Cardiac muscle cell (in vitro differentiated cells and primary cell): ENCODE measurements around the gene TMEM175. TPM values are rescaled to one million over a fixed set of nuclear protein-coding genes. Genes with fewer than 3 reads are reported as not detected.
"Not testable (repeated sequence)": the region's sequence is repeated elsewhere in the genome, so short reads cannot be mapped to it uniquely, and the experiment has no call there.

Experiments used
- DNase-seq, 2 donors: peaks; one replicate each; pipeline versions ENCODE4 v3.0.0 to v3.0.0-alpha.2; 2010 to 2017; ENCODE audit warnings: low read depth in 1 of 2, low spot score in 1 of 2
- H3K27ac ChIP-seq: fragments of 200-600 bp; sonication (generic); 2 replicates; pipeline ENCODE4 v1.5.1; 2016
- H3K27me3 ChIP-seq: fragments of 200-600 bp; sonication (generic); 2 replicates; pipeline ENCODE4 v1.6.0; 2016; ENCODE audit warnings: control low read depth
- H3K36me3 ChIP-seq: fragments of 200-600 bp; sonication (generic); 2 replicates; pipeline ENCODE4 v1.5.1; 2016; ENCODE audit warnings: control low read depth
- H3K4me1 ChIP-seq: fragments of 200-600 bp; sonication (generic); 2 replicates; pipeline ENCODE4 v1.8.1; 2017; ENCODE audit warnings: low read depth, mild to moderate bottlenecking, mixed run types
- H3K4me3 ChIP-seq: fragments of 200-600 bp; sonication (generic); 2 replicates; pipeline ENCODE4 v1.5.1; 2016; ENCODE audit warnings: mild to moderate bottlenecking
- H3K9me3 ChIP-seq: fragments of 200-600 bp; sonication (generic); 2 replicates; pipeline ENCODE4 v1.5.1; 2017; ENCODE audit warnings: low read depth, mild to moderate bottlenecking, control low read depth
- polyA plus RNA-seq: library from polyadenylated mRNA; unstranded; fragments of >200 nt; fragmentation: Nextera tagmentation; extraction: Ambion mirVana; gene quantifications from 2 replicates; pipeline ENCODE4 v1.2.1, GENCODE V29; 2016
- total RNA-seq: library from RNA; depleted of rRNA; stranded (reverse); fragments of >200 nt; gene quantifications from 2 replicates; pipeline ENCODE4 v1.2.3, GENCODE V29; 2016
- TF ChIP-seq, protein P1 (sequence below): IDR thresholded peaks from 2 replicates; pipeline ENCODE4 v1.5.1; 2012; ENCODE audit warnings: low read depth, mild to moderate bottlenecking, low read length

Gene TMEM175
- total and polyA plus RNA-seq, 2 experiments from 2014 or later, result 31.6 to 35.1 TPM

GRCh38 chr4:996030-996996, 64.1 kb downstream of the TMEM175 start:
- Histone ChIP-seq H3K27ac (no peak overlapping the region), H3K4me3 (no peak overlapping the region), H3K4me1 (no peaks in the 10 kb centered on the region), H3K36me3 (no peaks in the 10 kb centered on the region), H3K27me3 (peaks cover 61% of the 10 kb centered on the region), H3K9me3 (no peaks in the 10 kb centered on the region)
- TF ChIP-seq, protein P1, sequence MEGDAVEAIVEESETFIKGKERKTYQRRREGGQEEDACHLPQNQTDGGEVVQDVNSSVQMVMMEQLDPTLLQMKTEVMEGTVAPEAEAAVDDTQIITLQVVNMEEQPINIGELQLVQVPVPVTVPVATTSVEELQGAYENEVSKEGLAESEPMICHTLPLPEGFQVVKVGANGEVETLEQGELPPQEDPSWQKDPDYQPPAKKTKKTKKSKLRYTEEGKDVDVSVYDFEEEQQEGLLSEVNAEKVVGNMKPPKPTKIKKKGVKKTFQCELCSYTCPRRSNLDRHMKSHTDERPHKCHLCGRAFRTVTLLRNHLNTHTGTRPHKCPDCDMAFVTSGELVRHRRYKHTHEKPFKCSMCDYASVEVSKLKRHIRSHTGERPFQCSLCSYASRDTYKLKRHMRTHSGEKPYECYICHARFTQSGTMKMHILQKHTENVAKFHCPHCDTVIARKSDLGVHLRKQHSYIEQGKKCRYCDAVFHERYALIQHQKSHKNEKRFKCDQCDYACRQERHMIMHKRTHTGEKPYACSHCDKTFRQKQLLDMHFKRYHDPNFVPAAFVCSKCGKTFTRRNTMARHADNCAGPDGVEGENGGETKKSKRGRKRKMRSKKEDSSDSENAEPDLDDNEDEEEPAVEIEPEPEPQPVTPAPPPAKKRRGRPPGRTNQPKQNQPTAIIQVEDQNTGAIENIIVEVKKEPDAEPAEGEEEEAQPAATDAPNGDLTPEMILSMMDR, result no peak
- no peak for DNase-seq

GRCh38 chr4:996997-997374, 64.7 kb downstream of the TMEM175 start:
- no peaks in the 10 kb centered on the region for H3K36me3 ChIP-seq
- H3K9me3 ChIP-seq, result no peaks in the 10 kb centered on the region
- DNase-seq, result no peak
- H3K4me3 ChIP-seq, result peak overlapping the region; percentile 16
- no peak overlapping the region for H3K27ac ChIP-seq
- H3K4me1 ChIP-seq, result no peaks in the 10 kb centered on the region
- TF ChIP-seq, protein P1, result no peak
- peaks cover 68% of the 10 kb centered on the region for H3K27me3 ChIP-seq

DNA sequence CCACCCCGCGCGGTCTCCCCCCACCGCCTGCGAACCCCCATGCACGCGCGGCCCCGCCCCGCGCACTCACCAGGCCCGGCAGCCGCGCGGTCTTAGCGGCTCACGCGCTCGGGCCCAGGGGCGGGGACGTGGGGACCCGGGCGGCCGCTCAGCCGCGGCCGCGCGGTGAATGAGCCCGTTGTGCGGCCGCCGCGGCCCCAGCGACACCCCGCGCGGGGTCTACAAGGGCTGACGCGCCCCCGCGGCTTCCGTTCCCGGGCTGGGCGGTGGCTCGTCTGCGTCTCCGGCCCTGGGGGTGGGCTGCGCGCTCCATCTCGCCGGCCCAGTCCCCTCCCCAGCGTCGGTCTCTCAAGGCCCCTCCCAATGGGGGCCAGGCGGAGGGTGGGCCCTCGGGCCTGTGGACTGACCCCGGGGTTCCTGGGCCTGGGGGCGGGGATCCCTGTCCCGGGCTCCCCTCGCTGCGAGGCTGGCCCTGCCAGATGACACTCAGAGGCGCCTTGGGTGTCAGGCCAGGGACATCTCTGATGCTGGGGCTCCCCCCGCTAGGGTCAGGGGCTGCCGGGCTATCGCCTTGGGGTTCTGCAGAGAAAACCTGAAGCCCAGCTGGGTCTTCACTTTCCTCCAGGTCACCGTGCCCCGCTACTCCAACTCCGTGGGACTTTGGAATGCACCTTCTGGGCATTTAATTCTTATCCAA, 65.3 kb downstream of the TMEM175 start:
- DNase-seq, result peak in 1 of 2 donors; percentile 68
- Histone ChIP-seq H3K9me3 (no peaks in the 10 kb centered on the region), H3K4me3 (peak overlapping the region; percentile 16), H3K4me1 (no peaks in the 10 kb centered on the region), H3K27me3 (peaks cover 73% of the 10 kb centered on the region), H3K36me3 (no peaks in the 10 kb centered on the region), H3K27ac (no peak overlapping the region)
- TF ChIP-seq, protein P1, result no peak

GRCh38 chr4:998096-998691, 65.9 kb downstream of the TMEM175 start:
- peaks cover 80% of the 10 kb centered on the region for H3K27me3 ChIP-seq
- no peak overlapping the region for H3K27ac ChIP-seq
- no peak for DNase-seq
- no peak overlapping the region for H3K4me3 ChIP-seq
- TF ChIP-seq, protein P1, result no peak
- no peaks in the 10 kb centered on the region for H3K4me1 ChIP-seq
- H3K9me3 ChIP-seq, result no peaks in the 10 kb centered on the region
- H3K36me3 ChIP-seq, result no peaks in the 10 kb centered on the region

GRCh38 chr4:999240-999863, 67.1 kb downstream of the TMEM175 start:
- not testable (repeated sequence) for H3K36me3 ChIP-seq, H3K27ac ChIP-seq, H3K4me3 ChIP-seq, H3K9me3 ChIP-seq, H3K4me1 ChIP-seq, DNase-seq
- peaks cover 91% of the 10 kb centered on the region for H3K27me3 ChIP-seq
